Measurements from ENCODE around the gene MRPL53. TPM values are rescaled to one million over a fixed set of nuclear protein-coding genes. Genes with fewer than 3 reads are reported as not detected.

Gene MRPL53
- total and polyA plus RNA-seq, 2 of the 13 experiments (the other 11 are each of a cell fraction or from before 2014, with no cell fraction given) = 34.3 to 51.9 TPM

DNA sequence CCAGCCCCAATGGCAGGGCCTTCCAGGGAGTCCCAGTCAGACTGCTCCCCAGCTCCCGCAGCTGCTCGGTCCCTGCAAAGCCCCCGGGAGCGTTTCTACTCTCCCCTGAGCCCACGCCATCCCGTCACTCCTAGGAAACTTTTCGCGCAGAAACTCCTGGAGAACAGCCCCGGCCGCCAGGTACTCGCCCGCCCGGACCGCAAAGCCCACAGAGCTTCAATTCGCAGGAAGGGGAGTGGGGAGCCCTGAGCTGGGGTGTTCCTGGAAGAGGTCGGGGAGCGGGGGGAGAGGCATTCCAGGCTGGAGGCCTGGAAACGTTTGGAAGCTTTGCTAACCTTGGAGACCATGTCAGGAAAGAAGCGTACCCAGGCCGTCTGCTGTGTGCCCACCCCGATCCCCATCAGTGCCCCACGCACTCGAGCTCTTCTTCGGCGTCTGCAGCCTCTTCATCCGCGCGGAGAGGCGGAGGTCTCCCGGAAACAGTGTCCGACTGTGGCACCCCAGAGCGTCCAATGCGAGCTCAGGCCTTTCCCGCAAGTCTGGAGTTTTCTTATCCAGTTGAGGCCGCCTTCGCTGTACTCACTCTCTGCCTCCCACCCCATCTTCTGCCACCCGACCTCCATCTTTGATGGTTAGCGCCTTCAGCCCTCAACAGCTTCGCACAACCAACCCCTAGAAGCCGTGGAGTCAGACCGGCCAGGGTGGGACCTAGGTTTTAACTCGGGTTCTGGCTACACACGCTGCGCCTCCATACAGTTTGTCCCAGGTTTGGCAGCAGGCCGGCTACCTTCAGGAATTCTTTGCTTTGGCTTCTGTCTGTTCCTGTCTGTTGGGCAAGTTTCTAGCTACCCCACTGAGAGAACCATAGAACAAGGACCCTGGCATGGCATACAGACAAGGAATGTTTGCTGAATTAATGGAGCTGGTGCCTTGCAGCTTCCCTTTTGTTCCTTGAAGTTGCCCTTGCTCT is 31.3 kb upstream of the MRPL53 start (continued):
- TF ChIP-seq, protein P1, sequence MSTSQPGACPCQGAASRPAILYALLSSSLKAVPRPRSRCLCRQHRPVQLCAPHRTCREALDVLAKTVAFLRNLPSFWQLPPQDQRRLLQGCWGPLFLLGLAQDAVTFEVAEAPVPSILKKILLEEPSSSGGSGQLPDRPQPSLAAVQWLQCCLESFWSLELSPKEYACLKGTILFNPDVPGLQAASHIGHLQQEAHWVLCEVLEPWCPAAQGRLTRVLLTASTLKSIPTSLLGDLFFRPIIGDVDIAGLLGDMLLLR (CRISPR knock-in tag; IDR thresholded peaks at IDR 0.05) = no peak
- no peak for TF ChIP-seq ELF4 (CRISPR knock-in tag; IDR thresholded peaks at IDR 0.05; ENCODE audit: borderline replicate concordance)
- TF ChIP-seq, protein P2, sequence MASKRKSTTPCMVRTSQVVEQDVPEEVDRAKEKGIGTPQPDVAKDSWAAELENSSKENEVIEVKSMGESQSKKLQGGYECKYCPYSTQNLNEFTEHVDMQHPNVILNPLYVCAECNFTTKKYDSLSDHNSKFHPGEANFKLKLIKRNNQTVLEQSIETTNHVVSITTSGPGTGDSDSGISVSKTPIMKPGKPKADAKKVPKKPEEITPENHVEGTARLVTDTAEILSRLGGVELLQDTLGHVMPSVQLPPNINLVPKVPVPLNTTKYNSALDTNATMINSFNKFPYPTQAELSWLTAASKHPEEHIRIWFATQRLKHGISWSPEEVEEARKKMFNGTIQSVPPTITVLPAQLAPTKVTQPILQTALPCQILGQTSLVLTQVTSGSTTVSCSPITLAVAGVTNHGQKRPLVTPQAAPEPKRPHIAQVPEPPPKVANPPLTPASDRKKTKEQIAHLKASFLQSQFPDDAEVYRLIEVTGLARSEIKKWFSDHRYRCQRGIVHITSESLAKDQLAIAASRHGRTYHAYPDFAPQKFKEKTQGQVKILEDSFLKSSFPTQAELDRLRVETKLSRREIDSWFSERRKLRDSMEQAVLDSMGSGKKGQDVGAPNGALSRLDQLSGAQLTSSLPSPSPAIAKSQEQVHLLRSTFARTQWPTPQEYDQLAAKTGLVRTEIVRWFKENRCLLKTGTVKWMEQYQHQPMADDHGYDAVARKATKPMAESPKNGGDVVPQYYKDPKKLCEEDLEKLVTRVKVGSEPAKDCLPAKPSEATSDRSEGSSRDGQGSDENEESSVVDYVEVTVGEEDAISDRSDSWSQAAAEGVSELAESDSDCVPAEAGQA (IDR thresholded peaks at IDR 0.05; ENCODE audit: low read depth) = no peak
- TF ChIP-seq, protein P2 (CRISPR knock-in tag; IDR thresholded peaks at IDR 0.05; ENCODE audit: borderline replicate concordance) = no peak; the same call in 1 of the 2 replicates
- TF ChIP-seq, protein P3, sequence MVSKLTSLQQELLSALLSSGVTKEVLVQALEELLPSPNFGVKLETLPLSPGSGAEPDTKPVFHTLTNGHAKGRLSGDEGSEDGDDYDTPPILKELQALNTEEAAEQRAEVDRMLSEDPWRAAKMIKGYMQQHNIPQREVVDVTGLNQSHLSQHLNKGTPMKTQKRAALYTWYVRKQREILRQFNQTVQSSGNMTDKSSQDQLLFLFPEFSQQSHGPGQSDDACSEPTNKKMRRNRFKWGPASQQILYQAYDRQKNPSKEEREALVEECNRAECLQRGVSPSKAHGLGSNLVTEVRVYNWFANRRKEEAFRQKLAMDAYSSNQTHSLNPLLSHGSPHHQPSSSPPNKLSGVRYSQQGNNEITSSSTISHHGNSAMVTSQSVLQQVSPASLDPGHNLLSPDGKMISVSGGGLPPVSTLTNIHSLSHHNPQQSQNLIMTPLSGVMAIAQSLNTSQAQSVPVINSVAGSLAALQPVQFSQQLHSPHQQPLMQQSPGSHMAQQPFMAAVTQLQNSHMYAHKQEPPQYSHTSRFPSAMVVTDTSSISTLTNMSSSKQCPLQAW (CRISPR knock-in tag; IDR thresholded peaks at IDR 0.05) = no peak
- no peak for TF ChIP-seq ZNF850 (CRISPR knock-in tag; conservative IDR thresholded peaks at IDR 0.05)
- no peak for TF ChIP-seq ZNF569 (CRISPR knock-in tag; IDR thresholded peaks at IDR 0.05; ENCODE audit: borderline replicate concordance)
- no peak for TF ChIP-seq ZNF263 (CRISPR knock-in tag; IDR thresholded peaks at IDR 0.05)
- no peak for TF ChIP-seq ZBTB8A (CRISPR knock-in tag; IDR thresholded peaks at IDR 0.05; ENCODE audit: borderline replicate concordance, low read depth)
- no peak for TF ChIP-seq ZNF781 (CRISPR knock-in tag; IDR thresholded peaks at IDR 0.05; ENCODE audit: borderline replicate concordance, not compliant biosample characterization)
- no peak for TF ChIP-seq MED8 (CRISPR knock-in tag; IDR thresholded peaks at IDR 0.05; ENCODE audit: insufficient replicate concordance)
- no peak for TF ChIP-seq NFYC (CRISPR knock-in tag; IDR thresholded peaks at IDR 0.05)
- no peak for TF ChIP-seq NFATC3 (CRISPR knock-in tag; IDR thresholded peaks at IDR 0.05)
- TF ChIP-seq RFX3 (CRISPR knock-in tag; IDR thresholded peaks at IDR 0.05) = no peak
- TF ChIP-seq, protein P4, sequence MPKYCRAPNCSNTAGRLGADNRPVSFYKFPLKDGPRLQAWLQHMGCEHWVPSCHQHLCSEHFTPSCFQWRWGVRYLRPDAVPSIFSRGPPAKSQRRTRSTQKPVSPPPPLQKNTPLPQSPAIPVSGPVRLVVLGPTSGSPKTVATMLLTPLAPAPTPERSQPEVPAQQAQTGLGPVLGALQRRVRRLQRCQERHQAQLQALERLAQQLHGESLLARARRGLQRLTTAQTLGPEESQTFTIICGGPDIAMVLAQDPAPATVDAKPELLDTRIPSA (CRISPR knock-in tag; IDR thresholded peaks at IDR 0.05; ENCODE audit: borderline replicate concordance) = no peak
- no peak for TF ChIP-seq RFXANK (CRISPR knock-in tag; IDR thresholded peaks at IDR 0.05)
- no peak for TF ChIP-seq KLF13 (CRISPR knock-in tag; IDR thresholded peaks at IDR 0.05)
- no peak for TF ChIP-seq RAD51 (IDR thresholded peaks at IDR 0.05; ENCODE audit: borderline replicate concordance)
- TF ChIP-seq ZGPAT (CRISPR knock-in tag; IDR thresholded peaks at IDR 0.05) = no peak

Data from HepG2 (cell line).